Prostate gland (tissue), 2 donors: ENCODE results near the gene KCTD20. TPM values are rescaled to one million over a fixed set of nuclear protein-coding genes. Genes with fewer than 3 reads are reported as not detected.
"Not testable (repeated sequence)": the region's sequence is repeated elsewhere in the genome, so short reads cannot be mapped to it uniquely, and the experiment has no call there.

ENCODE experiments used
- DNase-seq: peaks from one replicate; pipeline ENCODE4 v3.0.0-alpha.2; 2019; ENCODE audit warnings: low spot score
- H3K27ac ChIP-seq, 2 donors: fragments of 200-600 bp; sonication (generic); 2 replicates each; pipeline ENCODE4 v1.5.1; 2017 to 2019
- H3K27me3 ChIP-seq: fragments of 200-600 bp; sonication (generic); replicated peaks from 2 replicates; pipeline ENCODE4 v1.5.1; 2019; ENCODE audit not compliant: insufficient read depth
- H3K36me3 ChIP-seq, 2 donors: fragments of 200-600 bp; sonication (generic); 1 replicate in 1 of 2; 2 replicates in 1 of 2; pipeline versions ENCODE4 v1.5.1 to v1.8.1; 2017 to 2019
- H3K4me1 ChIP-seq: fragments of 200-600 bp; sonication (generic); replicated peaks from 2 replicates; pipeline ENCODE4 v1.5.1; 2019
- H3K4me3 ChIP-seq, 2 donors: fragments of 200-600 bp; sonication (generic); 2 replicates each; pipeline ENCODE4 v1.5.1; 2017 to 2019
- H3K9me3 ChIP-seq: fragments of 200-600 bp; sonication (generic); 2 replicates; pipeline ENCODE4 v1.5.1; 2017
- CTCF ChIP-seq, 4 experiments: fragments of 200-600 bp in 2 of 4; fragments of 450-650 bp in 2 of 4; sonication (generic) in 2 of 4; IDR thresholded peaks; 1 replicate in 3 of 4; 2 replicates in 1 of 4; pipeline ENCODE4 v1.5.1; 2016 to 2019; ENCODE audit warnings: antibody characterized with exemption in 4 of 4, mild to moderate bottlenecking in 2 of 4, moderate library complexity in 2 of 4
- POLR2A ChIP-seq: fragments of 450-650 bp; IDR thresholded peaks from one replicate; pipeline ENCODE4 v1.6.1; 2016; ENCODE audit warnings: antibody characterized with exemption, mild to moderate bottlenecking
- POLR2AphosphoS5 ChIP-seq: sonication (generic); formaldehyde crosslinking; IDR thresholded peaks from one replicate; pipeline ENCODE4 v1.6.1; 2017; ENCODE audit warnings: antibody characterized with exemption
- WGBS: methylation state at CpG from one replicate; pipeline ENCODE4 v1.1.5; 2018; 5-methylcytosine and 5-hydroxymethylcytosine counted together
- intact Hi-C: fragments of 100-400 bp; cut with DNase I; formaldehyde crosslinking; loops from one replicate; pipeline ENCODE4 v1.14.2; 2022
- total RNA-seq, 2 donors: library from RNA; depleted of rRNA; stranded (reverse); fragments of >200 nt; gene quantifications; one replicate each; pipeline ENCODE4 v1.1.0, GENCODE V29; 2016

KCTD20 gene
- total RNA-seq, 2 donors from 2014 or later, result 33.7 to 44.1 TPM

- H3K9me3 ChIP-seq, result no peaks in the 10 kb centered on the region
- DNase-seq, result no peak
- no peaks in the 10 kb centered on the region for H3K36me3 ChIP-seq
- no peak overlapping the region for H3K27ac ChIP-seq
- intact Hi-C loops, result no loop called here
- WGBS, result 73% methylated on average over 1 of the region's 1 CpG
- H3K4me1 ChIP-seq, result no peaks in the 10 kb centered on the region
- H3K4me3 ChIP-seq, result no peak overlapping the region
- no peaks in the 10 kb centered on the region for H3K27me3 ChIP-seq
- no peak for TF ChIP-seq POLR2A
- no peak for TF ChIP-seq CTCF (IDR thresholded peaks at IDR 0.05)
- no peak for TF ChIP-seq POLR2AphosphoS5
Measured at GRCh38 chr6:36479256-36479655, 36.5 kb downstream of the KCTD20 start.

GRCh38 chr6:36483326-36483725 lies 40.5 kb downstream of the KCTD20 start:
- DNase-seq, H3K4me3 ChIP-seq, H3K27ac ChIP-seq, intact Hi-C loops, H3K36me3 ChIP-seq, H3K9me3 ChIP-seq, H3K27me3 ChIP-seq, H3K4me1 ChIP-seq: not testable (repeated sequence)
- WGBS, result 95% methylated on average over 5 of the region's 5 CpGs

DNA sequence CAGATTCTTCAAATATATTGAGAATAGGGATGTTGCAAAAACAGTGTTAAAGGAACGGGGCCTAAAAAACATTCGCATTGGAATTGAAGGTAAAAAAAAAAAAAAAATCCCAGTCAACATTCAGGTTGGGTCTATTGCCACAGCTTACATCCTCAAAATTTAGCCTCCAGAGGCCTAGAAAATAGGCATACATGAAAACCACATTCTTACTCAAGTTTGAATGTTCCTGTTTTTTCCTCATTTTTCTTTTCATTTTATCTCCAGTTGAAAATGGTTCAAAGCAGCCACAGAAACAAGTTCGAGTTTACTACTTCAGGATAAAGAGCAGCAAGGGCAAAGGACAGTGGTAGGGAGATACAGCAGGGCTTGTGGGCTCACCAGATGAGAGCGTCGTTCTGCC lies 41.9 kb downstream of the KCTD20 start:
- Histone ChIP-seq H3K27ac (no peak overlapping the region), H3K4me1 (no peaks in the 10 kb centered on the region), H3K9me3 (no peaks in the 10 kb centered on the region), H3K4me3 (no peak overlapping the region), H3K36me3 (no peaks in the 10 kb centered on the region), H3K27me3 (no peaks in the 10 kb centered on the region)
- no peak for TF ChIP-seq POLR2A
- TF ChIP-seq CTCF (IDR thresholded peaks at IDR 0.05), result no peak
- no peak for TF ChIP-seq POLR2AphosphoS5
- DNase-seq, result no peak
- 91% methylated on average over 5 of the region's 5 CpGs for WGBS
- intact Hi-C loops, result no loop called here

DNA sequence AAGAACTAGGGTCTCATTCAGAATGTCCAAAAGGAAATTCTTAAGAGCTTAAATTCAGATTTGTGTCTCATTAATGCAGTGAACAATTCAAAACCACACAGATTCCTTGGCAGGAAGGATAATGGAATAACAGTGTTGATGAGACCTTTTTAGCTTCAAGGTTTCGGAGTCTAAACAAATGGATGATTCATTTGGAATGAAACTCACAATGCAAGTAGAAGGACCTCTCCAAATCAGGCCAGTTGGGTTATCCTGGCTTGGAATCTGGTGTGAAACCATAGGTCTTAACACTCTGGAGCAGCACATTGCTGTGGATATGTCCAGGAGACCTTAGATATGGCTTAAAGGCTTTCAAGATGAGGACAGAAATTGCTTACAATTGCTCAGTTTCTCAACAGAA lies 44.9 kb downstream of the KCTD20 start:
- whole genome bisulfite sequencing, result 85% methylated on average over 1 of the region's 1 CpG
- H3K36me3 ChIP-seq, result no peaks in the 10 kb centered on the region
- DNase-seq, result no peak
- H3K4me1 ChIP-seq, result no peaks in the 10 kb centered on the region
- no peaks in the 10 kb centered on the region for H3K9me3 ChIP-seq
- no peak overlapping the region for H3K27ac ChIP-seq
- no peak overlapping the region for H3K4me3 ChIP-seq
- intact Hi-C loops, result no loop called here
- TF ChIP-seq CTCF (IDR thresholded peaks at IDR 0.05), result no peak
- no peaks in the 10 kb centered on the region for H3K27me3 ChIP-seq

DNA sequence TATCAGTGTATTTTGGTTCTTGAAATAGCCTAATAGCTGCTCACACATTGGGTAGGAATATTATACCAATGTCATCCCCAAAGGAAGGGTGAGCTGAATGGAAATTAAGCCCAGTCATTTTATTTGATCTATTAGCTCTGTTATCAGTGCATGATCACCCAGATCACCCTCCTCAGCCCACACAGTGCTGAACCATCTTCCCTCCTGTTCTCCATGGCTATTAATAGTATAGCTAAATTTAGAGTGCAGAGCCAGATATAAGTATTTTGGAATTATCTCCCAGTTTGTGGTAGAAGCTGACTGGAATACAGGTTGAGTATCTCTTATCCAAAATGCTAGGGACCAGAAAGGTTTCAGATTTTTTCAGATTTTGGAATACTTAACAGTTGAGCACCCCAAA lies 45.4 kb downstream of the KCTD20 start:
- TF ChIP-seq POLR2A (no peak), POLR2AphosphoS5 (no peak), CTCF (IDR thresholded peaks at IDR 0.05) (no peak)
- Histone ChIP-seq H3K27ac (no peak overlapping the region), H3K4me3 (no peak overlapping the region), H3K36me3 (no peaks in the 10 kb centered on the region), H3K27me3 (no peaks in the 10 kb centered on the region), H3K9me3 (no peaks in the 10 kb centered on the region), H3K4me1 (no peaks in the 10 kb centered on the region)
- intact Hi-C loops, result no loop called here
- no peak for DNase-seq

- no peaks in the 10 kb centered on the region for H3K27me3 ChIP-seq
- 83% methylated on average over 4 of the region's 4 CpGs for WGBS
- no peaks in the 10 kb centered on the region for H3K9me3 ChIP-seq
- intact Hi-C loops, result no loop called here
- TF ChIP-seq POLR2A (no peak), CTCF (IDR thresholded peaks at IDR 0.05) (no peak), POLR2AphosphoS5 (no peak)
- H3K36me3 ChIP-seq, result no peaks in the 10 kb centered on the region
- no peaks in the 10 kb centered on the region for H3K4me1 ChIP-seq
- H3K4me3 ChIP-seq, result no peak overlapping the region
- no peak for DNase-seq
- no peak overlapping the region for H3K27ac ChIP-seq
Measured at GRCh38 chr6:36489426-36489825, 46.6 kb downstream of the KCTD20 start.
